ENCODE results near the gene GBGT1.

Gene GBGT1

GRCh38 chr9:133141833-133142595, 21.7 kb downstream of the GBGT1 start:
- DNase-seq: no peak

GRCh38 chr9:133140606-133141005, 23.1 kb downstream of the GBGT1 start:
- no peak for DNase-seq

GRCh38 chr9:133140174-133140505, 23.6 kb downstream of the GBGT1 start:
- DNase-seq: no peak

- DNase-seq: no peak
Measured at GRCh38 chr9:133139246-133140173, 24.2 kb downstream of the GBGT1 start.

- DNase-seq: no peak
Measured at GRCh38 chr9:133137451-133138231, 26.1 kb downstream of the GBGT1 start.

GRCh38 chr9:133135146-133135745, 28.5 kb downstream of the GBGT1 start:
- peak; percentile 75 for DNase-seq

- no peak for DNase-seq
Measured at GRCh38 chr9:133134388-133135145, 29.1 kb downstream of the GBGT1 start.

GRCh38 chr9:133133681-133134387, 29.9 kb downstream of the GBGT1 start:
- DNase-seq: peak; percentile 78

GRCh38 chr9:133132174-133132573, 31.5 kb downstream of the GBGT1 start:
- DNase-seq: no peak

- no peak for DNase-seq
Measured at GRCh38 chr9:133131506-133131905, 32.2 kb downstream of the GBGT1 start.

GRCh38 chr9:133130685-133131244, 32.9 kb downstream of the GBGT1 start:
- no peak for DNase-seq

GRCh38 chr9:133129001-133129795, 34.5 kb downstream of the GBGT1 start:
- no peak for DNase-seq

- DNase-seq: no peak
Measured at GRCh38 chr9:133128152-133128551, 35.6 kb downstream of the GBGT1 start.

- no peak for DNase-seq
Measured at GRCh38 chr9:133127340-133127981, 36.3 kb downstream of the GBGT1 start.

GRCh38 chr9:133126697-133127339, 36.9 kb downstream of the GBGT1 start:
- no peak for DNase-seq

- no peak for DNase-seq
Measured at GRCh38 chr9:133125941-133126696, 37.6 kb downstream of the GBGT1 start.

- DNase-seq: no peak
Measured at GRCh38 chr9:133124907-133125275, 38.8 kb downstream of the GBGT1 start.

- DNase-seq: no peak
Measured at GRCh38 chr9:133124123-133124906, 39.4 kb downstream of the GBGT1 start.
